PC-9 (cell line): ENCODE data around the gene GRK2. TPM values are rescaled to one million over a fixed set of nuclear protein-coding genes. Genes with fewer than 3 reads are reported as not detected.

Source experiments
- BruUV-seq: library from RNA; stranded (reverse); fragments of 400-500 nt; replicated peaks from 2 replicates; lab custom pipeline; 2021; lab: Mats Ljungman, UMichigan
- CTCF ChIA-PET: fragments of 300-600 bp; sonication (Branson Sonifier 250); formaldehyde crosslinking; loops from one replicate; lab custom pipeline; 2022; ENCODE audit warnings: antibody characterized with exemption; lab: Charles Lee
- POLR2A ChIA-PET: fragments of 300-600 bp; sonication (Branson Sonifier 250); formaldehyde crosslinking; loops from one replicate; lab custom pipeline; 2022; ENCODE audit warnings: antibody characterized with exemption; ENCODE audit not compliant: unreplicated experiment; lab: Charles Lee
- DNase-seq, 2 experiments: peaks; one replicate each; pipeline versions ENCODE4 v3.0.0 to v3.0.0-alpha.2; 2015 to 2022; ENCODE audit warnings: mixed read lengths in 1 of 2
- H2AFZ ChIP-seq: fragments of 200-600 bp; sonication (generic); 2 replicates; pipeline ENCODE4 v1.8.1; 2017; ENCODE audit warnings: antibody characterized with exemption
- H3F3A ChIP-seq: fragments of 200-600 bp; sonication (generic); 2 replicates; pipeline ENCODE4 v1.8.1; 2017; ENCODE audit warnings: antibody characterized with exemption, mild to moderate bottlenecking, low read depth; ENCODE audit not compliant: insufficient read depth
- H3K27ac ChIP-seq: fragments of 200-600 bp; sonication (generic); 2 replicates; pipeline ENCODE4 v1.6.1; 2016; ENCODE audit warnings: mixed run types
- H3K27me3 ChIP-seq: fragments of 200-600 bp; sonication (generic); 2 replicates; pipeline ENCODE4 v1.6.1; 2016; ENCODE audit warnings: low read depth, mixed run types; ENCODE audit not compliant: insufficient read depth
- H3K36me3 ChIP-seq: fragments of 200-600 bp; sonication (generic); 2 replicates; pipeline ENCODE4 v1.6.1; 2016; ENCODE audit warnings: low read depth, mixed run types
- H3K4me1 ChIP-seq: fragments of 200-600 bp; sonication (generic); replicated peaks from 2 replicates; pipeline ENCODE4 v1.6.1; 2016; ENCODE audit warnings: mixed run types; ENCODE audit not compliant: insufficient read depth
- H3K4me2 ChIP-seq: fragments of 200-600 bp; sonication (generic); 2 replicates; pipeline ENCODE4 v1.6.1; 2017; ENCODE audit warnings: mixed run types
- H3K4me3 ChIP-seq: fragments of 200-600 bp; sonication (generic); 2 replicates; pipeline ENCODE4 v1.6.1; 2016; ENCODE audit warnings: mixed run types
- H3K79me2 ChIP-seq: fragments of 200-600 bp; sonication (generic); 2 replicates; pipeline ENCODE4 v1.6.1; 2017; ENCODE audit warnings: low read depth, mixed run types
- H3K9me2 ChIP-seq: fragments of 200-600 bp; sonication (generic); 2 replicates; pipeline ENCODE4 v1.8.1; 2017; ENCODE audit warnings: mild to moderate bottlenecking; ENCODE audit not compliant: insufficient read depth
- H3K9me3 ChIP-seq: fragments of 200-600 bp; sonication (generic); 2 replicates; pipeline ENCODE4 v1.8.1; 2016; ENCODE audit warnings: low read depth; ENCODE audit not compliant: insufficient read depth
- H4K20me1 ChIP-seq: fragments of 200-600 bp; sonication (generic); 2 replicates; pipeline ENCODE4 v1.8.1; 2017; ENCODE audit not compliant: insufficient read depth
- EZH2 ChIP-seq: fragments of 200-600 bp; sonication (generic); IDR thresholded peaks from 2 replicates; pipeline ENCODE4 v1.8.0; 2017; ENCODE audit warnings: antibody characterized with exemption, low read depth
- intact Hi-C: fragments of 100-400 bp; cut with micrococcal nuclease; formaldehyde crosslinking; loops from one replicate; pipeline ENCODE4 v1.10.0; 2022; ENCODE audit not compliant: unreplicated experiment
- total RNA-seq: library from RNA; stranded (reverse); gene quantifications from 2 replicates; pipeline ENCODE4 v1.2.3, GENCODE V29; 2021
- TF ChIP-seq, protein P1 (sequence below): fragments of 200-600 bp; sonication (generic); conservative IDR thresholded peaks from 2 replicates; pipeline ENCODE4 v1.6.1; 2017; ENCODE audit warnings: mixed run types, antibody characterized with exemption, mild to moderate bottlenecking, moderate library complexity

Gene GRK2
- total RNA-seq, 1 experiment from 2014 or later, result 76.7 TPM

GRCh38 chr11:67261640-67261945 lies 4.7 kb upstream of the GRK2 start:
- peaks cover 53% of the 10 kb centered on the region for H3F3A ChIP-seq
- H3K36me3 ChIP-seq, result peaks cover 6% of the 10 kb centered on the region; the same call in 1 of the 2 replicates
- ChIA-PET CTCF (interaction anchor here (0.6 to 2.2 kb wide), 6 partner anchors 8 to 177 kb away, joined by 4 to 18 read pairs (median 6); no protein-coding TSS in a partner anchor), POLR2A (interaction anchor here (0.6 to 0.7 kb wide), 3 partner anchors 42 to 118 kb away, joined by 3 read pairs; partner anchors contain the start of genes POLD4 and SSH3)
- H2AFZ ChIP-seq, result no peak overlapping the region
- no peak overlapping the region for H3K27ac ChIP-seq
- H3K4me3 ChIP-seq, result no peak overlapping the region
- no TSS peak for BruUV-seq
- no peak for DNase-seq
- H3K9me3 ChIP-seq, result no peaks in the 10 kb centered on the region
- H3K4me2 ChIP-seq, result peak overlapping the region; percentile 72; the same call in 1 of the 2 replicates
- H3K27me3 ChIP-seq, result no peaks in the 10 kb centered on the region
- intact Hi-C loops, result loop anchor here (5.0 kb wide), 3 partner anchors 121 to 204 kb away; partner anchors contain the start of gene RHOD
- no peak for TF ChIP-seq EZH2
- TF ChIP-seq, protein P1, sequence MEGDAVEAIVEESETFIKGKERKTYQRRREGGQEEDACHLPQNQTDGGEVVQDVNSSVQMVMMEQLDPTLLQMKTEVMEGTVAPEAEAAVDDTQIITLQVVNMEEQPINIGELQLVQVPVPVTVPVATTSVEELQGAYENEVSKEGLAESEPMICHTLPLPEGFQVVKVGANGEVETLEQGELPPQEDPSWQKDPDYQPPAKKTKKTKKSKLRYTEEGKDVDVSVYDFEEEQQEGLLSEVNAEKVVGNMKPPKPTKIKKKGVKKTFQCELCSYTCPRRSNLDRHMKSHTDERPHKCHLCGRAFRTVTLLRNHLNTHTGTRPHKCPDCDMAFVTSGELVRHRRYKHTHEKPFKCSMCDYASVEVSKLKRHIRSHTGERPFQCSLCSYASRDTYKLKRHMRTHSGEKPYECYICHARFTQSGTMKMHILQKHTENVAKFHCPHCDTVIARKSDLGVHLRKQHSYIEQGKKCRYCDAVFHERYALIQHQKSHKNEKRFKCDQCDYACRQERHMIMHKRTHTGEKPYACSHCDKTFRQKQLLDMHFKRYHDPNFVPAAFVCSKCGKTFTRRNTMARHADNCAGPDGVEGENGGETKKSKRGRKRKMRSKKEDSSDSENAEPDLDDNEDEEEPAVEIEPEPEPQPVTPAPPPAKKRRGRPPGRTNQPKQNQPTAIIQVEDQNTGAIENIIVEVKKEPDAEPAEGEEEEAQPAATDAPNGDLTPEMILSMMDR, result no peak
- H3K9me2 ChIP-seq, result no peaks in the 10 kb centered on the region
- H4K20me1 ChIP-seq, result no peaks in the 10 kb centered on the region; the same call in 1 of the 2 replicates
- peaks cover 24% of the 10 kb centered on the region for H3K4me1 ChIP-seq
- H3K79me2 ChIP-seq, result peaks cover 2% of the 10 kb centered on the region; the same call in 1 of the 2 replicates

DNA sequence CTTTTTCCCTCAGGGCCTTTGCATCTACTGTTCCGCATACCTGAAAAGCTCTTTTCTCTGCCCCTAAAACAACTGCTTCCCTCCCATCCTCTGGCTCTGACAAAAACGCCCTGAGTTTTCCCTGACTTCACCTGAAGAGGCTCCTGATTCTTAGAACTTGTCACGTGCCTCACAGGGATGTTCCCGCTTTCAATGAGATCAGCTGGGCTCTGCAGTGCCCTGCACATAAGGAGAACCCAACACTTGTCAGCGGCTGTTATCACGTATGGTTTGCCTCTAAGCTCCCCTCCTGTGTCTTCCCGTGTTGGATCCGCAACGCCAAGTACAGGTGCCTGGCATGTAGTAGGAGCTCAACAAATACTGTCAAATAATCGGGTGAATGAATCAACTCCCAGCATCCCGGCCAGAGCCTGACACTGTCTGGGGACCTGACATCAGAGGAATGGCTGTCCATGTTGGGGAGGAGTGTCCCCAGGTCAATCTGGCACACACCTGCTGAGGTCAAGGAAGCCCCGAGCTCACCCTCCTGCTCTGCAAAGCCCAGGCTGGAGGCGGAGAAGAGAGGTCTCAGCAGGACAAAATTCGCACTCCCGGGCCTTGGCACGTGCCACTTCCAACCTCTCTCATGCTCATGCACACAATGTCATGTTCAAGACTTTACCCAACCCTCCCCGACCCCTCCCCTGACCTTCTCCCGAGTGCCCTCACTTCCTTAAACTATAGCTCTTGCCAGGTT lies 4.2 kb upstream of the GRK2 start:
- no peak overlapping the region for H3K27ac ChIP-seq
- peaks cover 8% of the 10 kb centered on the region for H3K79me2 ChIP-seq
- no peaks in the 10 kb centered on the region; the same call in 1 of the 2 replicates for H4K20me1 ChIP-seq
- intact Hi-C loops, result loop anchor here (1.0 to 5.0 kb wide), 5 partner anchors 23 to 205 kb away; partner anchors contain the start of gene RHOD
- peaks cover 50% of the 10 kb centered on the region for H3F3A ChIP-seq
- BruUV-seq, result no TSS peak
- DNase-seq, result no peak
- H2AFZ ChIP-seq, result no peak overlapping the region
- H3K4me2 ChIP-seq, result peak overlapping the region; percentile 29; the same call in 1 of the 2 replicates
- TF ChIP-seq, protein P1, result no peak
- no peak for TF ChIP-seq EZH2
- no peaks in the 10 kb centered on the region for H3K9me2 ChIP-seq
- H3K27me3 ChIP-seq, result no peaks in the 10 kb centered on the region
- no peaks in the 10 kb centered on the region for H3K9me3 ChIP-seq
- no peak overlapping the region for H3K4me3 ChIP-seq
- CTCF ChIA-PET, result interaction anchor here (0.6 to 2.2 kb wide), 6 partner anchors 8 to 239 kb away, joined by 4 to 18 read pairs (median 8); no protein-coding TSS in a partner anchor
- POLR2A ChIA-PET, result interaction anchor here (0.6 to 0.7 kb wide), 3 partner anchors 41 to 117 kb away, joined by 3 read pairs; partner anchors contain the start of genes POLD4 and SSH3
- H3K36me3 ChIP-seq, result 0 out of 2 replicates have a peak, but pooled peaks cover 1% of the 10 kb centered on the region
- peaks cover 24% of the 10 kb centered on the region for H3K4me1 ChIP-seq
